ENCODE data around the gene RHOF. TPM values are rescaled to one million over a fixed set of nuclear protein-coding genes. Genes with fewer than 3 reads are reported as not detected.

Gene RHOF
- total and polyA plus RNA-seq, 7 donors, result 7.6 to 132 (median 15.0) TPM

- Histone ChIP-seq H3K4me1 (peaks cover 0 to 16% (median 12%) of the 10 kb centered on the region in 4 donors), H3K4me3 (no peak overlapping the region), H3K27me3 (no peaks in the 10 kb centered on the region), H3K27ac (peak overlapping the region in 2 of 4 donors; percentile 1 to 46), H3K9me3 (no peaks in the 10 kb centered on the region), H3K36me3 (no peaks in the 10 kb centered on the region)
- no peak for DNase-seq
- 86 to 88% methylated on average over 16 of the region's 16 CpGs for WGBS, 2 donors
- intact Hi-C loops (cut with DNase I), result loop anchor here (5.0 to 10.0 kb wide), 2 partner anchors 52 to 241 kb away; no protein-coding TSS in a partner anchor
- TF ChIP-seq POLR2AphosphoS5 (IDR thresholded peaks at IDR 0.05) (no peak), EP300 (IDR thresholded peaks at IDR 0.05) (no peak), POLR2A (IDR thresholded peaks at IDR 0.05) (no peak), CTCF (IDR thresholded peaks at IDR 0.05) (no peak)
Measured at GRCh38 chr12:121775501-121775900, 18.0 kb downstream of the RHOF start.

- no peaks in the 10 kb centered on the region for H3K36me3 ChIP-seq
- intact Hi-C loops (cut with DNase I), result loop anchor here (5.0 to 10.0 kb wide), 2 partner anchors 52 to 240 kb away; no protein-coding TSS in a partner anchor
- peaks cover 0 to 16% (median 12%) of the 10 kb centered on the region in 4 donors for H3K4me1 ChIP-seq
- H3K9me3 ChIP-seq, result no peaks in the 10 kb centered on the region
- TF ChIP-seq POLR2A (IDR thresholded peaks at IDR 0.05) (no peak), POLR2AphosphoS5 (IDR thresholded peaks at IDR 0.05) (no peak)
- H3K4me3 ChIP-seq, result no peak overlapping the region
- WGBS, 2 donors, result 88 to 92% methylated on average over 14 of the region's 14 CpGs
- H3K27me3 ChIP-seq, result no peaks in the 10 kb centered on the region
- DNase-seq, result no peak
- peak overlapping the region in 2 of 4 donors; percentile 1 to 81 for H3K27ac ChIP-seq
Measured at GRCh38 chr12:121774968-121775474, 18.5 kb downstream of the RHOF start.

- peak overlapping the region; percentile 53 to 81 (median 71) for H3K27ac ChIP-seq
- DNase-seq, result peak; percentile 84
- 37 to 47% methylated on average over 14 of the region's 14 CpGs for WGBS, 2 donors
- intact Hi-C loops (cut with DNase I), result loop anchor here (1.0 to 10.0 kb wide), 2 partner anchors 76 to 238 kb away; no protein-coding TSS in a partner anchor
- no peaks in the 10 kb centered on the region for H3K9me3 ChIP-seq
- peaks cover 0 to 25% (median 20%) of the 10 kb centered on the region in 4 donors for H3K4me1 ChIP-seq
- H3K36me3 ChIP-seq, result no peaks in the 10 kb centered on the region
- H3K4me3 ChIP-seq, result no peak overlapping the region
- no peaks in the 10 kb centered on the region for H3K27me3 ChIP-seq
- no peak for TF ChIP-seq EP300 (IDR thresholded peaks at IDR 0.05)
- no peak for TF ChIP-seq POLR2AphosphoS5 (IDR thresholded peaks at IDR 0.05)
- no peak for TF ChIP-seq POLR2A (IDR thresholded peaks at IDR 0.05)
- TF ChIP-seq CTCF (IDR thresholded peaks at IDR 0.05), result peak; percentile 82 to 94 (median 88)
Measured at GRCh38 chr12:121773011-121773777, 20.3 kb downstream of the RHOF start.

- Histone ChIP-seq H3K27me3 (no peaks in the 10 kb centered on the region), H3K4me3 (no peak overlapping the region), H3K4me1 (peaks cover 0 to 42% (median 35%) of the 10 kb centered on the region in 4 donors), H3K9me3 (no peaks in the 10 kb centered on the region), H3K36me3 (no peaks in the 10 kb centered on the region), H3K27ac (no peak overlapping the region)
- no peak for TF ChIP-seq POLR2AphosphoS5 (IDR thresholded peaks at IDR 0.05)
- no peak for TF ChIP-seq POLR2A (IDR thresholded peaks at IDR 0.05)
- TF ChIP-seq EP300 (IDR thresholded peaks at IDR 0.05), result no peak
- no peak for TF ChIP-seq CTCF (IDR thresholded peaks at IDR 0.05)
- intact Hi-C loops (cut with DNase I), result loop anchor here (10.0 kb wide), 1 partner anchor 236 kb away; no protein-coding TSS in a partner anchor
- 87 to 94% methylated on average over 25 of the region's 25 CpGs for whole genome bisulfite sequencing, 2 donors
- no peak for DNase-seq
Measured at GRCh38 chr12:121770813-121771625, 22.5 kb downstream of the RHOF start.

Measured in sigmoid colon (tissue), 7 donors.